Tibial nerve (tissue), 4 donors: ENCODE data around the gene UCK2.

Experiments used
- EP300 ChIP-seq, 2 donors: sonication (generic); formaldehyde crosslinking; IDR thresholded peaks; one replicate each; pipeline ENCODE4 v1.6.1; 2017; ENCODE audit warnings: antibody characterized with exemption in 2 of 2, mild to moderate bottlenecking in 1 of 2
- TF ChIP-seq, protein P1 (sequence below), 5 experiments: fragments of 200-600 bp in 3 of 5; fragments of 450-650 bp in 2 of 5; sonication (generic) in 3 of 5; IDR thresholded peaks; one replicate each; pipeline ENCODE4 v1.5.1; 2016 to 2019; ENCODE audit warnings: antibody characterized with exemption in 5 of 5, mild to moderate bottlenecking in 3 of 5, moderate library complexity in 2 of 5

DNA sequence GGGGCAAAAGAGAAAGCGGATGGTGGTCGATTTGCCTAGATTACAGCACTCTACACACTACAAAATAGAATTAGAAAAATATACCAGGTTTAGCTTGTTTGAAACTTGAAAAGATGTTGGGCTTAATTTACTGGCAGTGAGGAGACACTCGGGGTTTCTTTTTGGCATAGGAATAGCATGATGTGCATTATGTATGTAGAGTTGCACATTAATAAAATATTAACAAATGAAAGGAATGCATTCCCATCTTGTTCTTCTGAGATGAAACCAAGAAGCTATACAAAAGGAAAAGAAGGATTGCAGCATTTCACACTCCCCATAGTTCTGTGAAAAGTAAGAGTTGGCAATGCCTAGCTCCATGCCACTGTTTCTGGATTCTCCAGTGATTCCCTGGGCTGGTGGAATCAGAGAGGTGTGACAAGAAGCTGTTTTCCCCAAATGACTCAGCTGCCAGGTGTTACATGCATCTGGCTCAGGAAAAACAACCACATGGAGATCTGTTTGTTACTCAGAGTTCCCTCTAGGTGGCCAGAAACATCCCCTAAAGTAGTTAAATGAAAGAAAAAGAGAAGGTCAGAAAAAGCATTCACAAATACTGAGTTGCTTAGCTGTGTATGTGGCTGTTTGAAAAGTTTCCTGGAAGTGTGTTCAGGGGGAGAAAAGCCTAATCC, 115.6 kb downstream of the UCK2 start:
- TF ChIP-seq, protein P1, sequence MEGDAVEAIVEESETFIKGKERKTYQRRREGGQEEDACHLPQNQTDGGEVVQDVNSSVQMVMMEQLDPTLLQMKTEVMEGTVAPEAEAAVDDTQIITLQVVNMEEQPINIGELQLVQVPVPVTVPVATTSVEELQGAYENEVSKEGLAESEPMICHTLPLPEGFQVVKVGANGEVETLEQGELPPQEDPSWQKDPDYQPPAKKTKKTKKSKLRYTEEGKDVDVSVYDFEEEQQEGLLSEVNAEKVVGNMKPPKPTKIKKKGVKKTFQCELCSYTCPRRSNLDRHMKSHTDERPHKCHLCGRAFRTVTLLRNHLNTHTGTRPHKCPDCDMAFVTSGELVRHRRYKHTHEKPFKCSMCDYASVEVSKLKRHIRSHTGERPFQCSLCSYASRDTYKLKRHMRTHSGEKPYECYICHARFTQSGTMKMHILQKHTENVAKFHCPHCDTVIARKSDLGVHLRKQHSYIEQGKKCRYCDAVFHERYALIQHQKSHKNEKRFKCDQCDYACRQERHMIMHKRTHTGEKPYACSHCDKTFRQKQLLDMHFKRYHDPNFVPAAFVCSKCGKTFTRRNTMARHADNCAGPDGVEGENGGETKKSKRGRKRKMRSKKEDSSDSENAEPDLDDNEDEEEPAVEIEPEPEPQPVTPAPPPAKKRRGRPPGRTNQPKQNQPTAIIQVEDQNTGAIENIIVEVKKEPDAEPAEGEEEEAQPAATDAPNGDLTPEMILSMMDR (IDR thresholded peaks at IDR 0.05), result no peak
- TF ChIP-seq EP300 (IDR thresholded peaks at IDR 0.05), result no peak
